HG02885 (cell line): ENCODE results near the gene LYZ.

Experiments used
- ATAC-seq: cut with Tn5 transposase; IDR thresholded peaks from one replicate; pipeline ENCODE4 v1.9.1; 2021; ENCODE audit warnings: mild to moderate bottlenecking; ENCODE audit not compliant: unreplicated experiment, poor library complexity

LYZ gene

GRCh38 chr12:69368171-69368570 lies 20.0 kb downstream of the LYZ start:
- ATAC-seq = no peak

GRCh38 chr12:69383074-69383473 lies 34.9 kb downstream of the LYZ start:
- no peak for ATAC-seq

- no peak for ATAC-seq
Measured at GRCh38 chr12:69385038-69385437, 36.9 kb downstream of the LYZ start.

GRCh38 chr12:69386921-69387320 lies 38.7 kb downstream of the LYZ start:
- ATAC-seq = no peak

GRCh38 chr12:69388371-69388770 lies 40.2 kb downstream of the LYZ start:
- no peak for ATAC-seq

GRCh38 chr12:69389831-69390230 lies 41.6 kb downstream of the LYZ start:
- ATAC-seq = no peak

- ATAC-seq = peak; percentile 82
Measured at GRCh38 chr12:69392179-69392928, 44.2 kb downstream of the LYZ start.

- no peak for ATAC-seq
Measured at GRCh38 chr12:69396041-69396440, 47.9 kb downstream of the LYZ start.

GRCh38 chr12:69396963-69397362 lies 48.8 kb downstream of the LYZ start:
- ATAC-seq = no peak

- ATAC-seq = no peak
Measured at GRCh38 chr12:69397978-69398377, 49.8 kb downstream of the LYZ start.

GRCh38 chr12:69401940-69402339 lies 53.8 kb downstream of the LYZ start:
- no peak for ATAC-seq
